ENCODE results near the gene ENOSF1.

ENOSF1 gene

DNA sequence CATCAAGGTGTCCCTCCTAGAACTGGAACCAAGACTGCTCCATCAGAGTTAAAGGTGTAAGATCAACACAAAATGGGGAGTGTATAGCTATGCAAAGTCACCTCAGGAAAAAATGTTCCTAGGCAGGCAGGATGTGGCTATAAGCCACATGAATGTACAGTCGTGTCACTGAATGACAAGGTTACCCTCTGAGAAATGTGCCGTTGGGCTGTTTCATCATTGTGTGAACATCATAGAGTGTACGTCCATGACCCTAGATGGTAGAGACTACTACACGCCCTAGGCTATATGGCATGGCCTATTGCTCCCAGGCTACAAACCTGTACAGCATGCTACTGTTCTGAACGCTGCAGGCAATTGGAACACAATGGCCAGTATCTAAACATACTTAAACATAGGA is 30.4 kb downstream of the ENOSF1 start:
- Histone ChIP-seq H3K36me3 (ENCODE audit: control insufficient read depth, insufficient read depth, low read length) (peaks cover 79% of the 10 kb centered on the region), H3K4me1 (ENCODE audit: control insufficient read depth, insufficient read depth, low read length) (peaks cover 6% of the 10 kb centered on the region; the same call in 1 of the 2 replicates), H3K27me3 (ENCODE audit: control insufficient read depth, insufficient read depth, low read length) (no peaks in the 10 kb centered on the region), H3K4me3 (ENCODE audit: low read depth, low read length) (no peak overlapping the region), H3K9me3 (ENCODE audit: control insufficient read depth, insufficient read depth, low read depth, low read length) (no peaks in the 10 kb centered on the region), H3K9ac (ENCODE audit: low read length) (no peak overlapping the region), H3K27ac (ENCODE audit: low read depth, low read length) (no peak overlapping the region)

- Histone ChIP-seq H3K9ac (ENCODE audit: low read length) (no peak overlapping the region), H3K27me3 (ENCODE audit: control insufficient read depth, insufficient read depth, low read length) (no peaks in the 10 kb centered on the region), H3K4me3 (ENCODE audit: low read depth, low read length) (no peak overlapping the region), H3K9me3 (ENCODE audit: control insufficient read depth, insufficient read depth, low read depth, low read length) (no peaks in the 10 kb centered on the region), H3K36me3 (ENCODE audit: control insufficient read depth, insufficient read depth, low read length) (peaks cover 81% of the 10 kb centered on the region), H3K4me1 (ENCODE audit: control insufficient read depth, insufficient read depth, low read length) (no peaks in the 10 kb centered on the region), H3K27ac (ENCODE audit: low read depth, low read length) (no peak overlapping the region)
These were observed 32.0 kb downstream of the ENOSF1 start for GRCh38 chr18:680392-680791.

GRCh38 chr18:679516-679915 is 32.9 kb downstream of the ENOSF1 start:
- Histone ChIP-seq H3K36me3 (ENCODE audit: control insufficient read depth, insufficient read depth, low read length) (peaks cover 80% of the 10 kb centered on the region), H3K4me1 (ENCODE audit: control insufficient read depth, insufficient read depth, low read length) (no peaks in the 10 kb centered on the region), H3K4me3 (ENCODE audit: low read depth, low read length) (no peak overlapping the region), H3K27me3 (ENCODE audit: control insufficient read depth, insufficient read depth, low read length) (no peaks in the 10 kb centered on the region), H3K9ac (ENCODE audit: low read length) (no peak overlapping the region), H3K9me3 (ENCODE audit: control insufficient read depth, insufficient read depth, low read depth, low read length) (no peaks in the 10 kb centered on the region), H3K27ac (ENCODE audit: low read depth, low read length) (no peak overlapping the region)

GRCh38 chr18:678482-679182 is 33.8 kb downstream of the ENOSF1 start:
- Histone ChIP-seq H3K36me3 (ENCODE audit: control insufficient read depth, insufficient read depth, low read length) (peaks cover 84% of the 10 kb centered on the region), H3K9me3 (ENCODE audit: control insufficient read depth, insufficient read depth, low read depth, low read length) (no peaks in the 10 kb centered on the region), H3K27ac (ENCODE audit: low read depth, low read length) (no peak overlapping the region)

GRCh38 chr18:677951-678381 is 34.5 kb downstream of the ENOSF1 start:
- Histone ChIP-seq H3K27me3 (ENCODE audit: control insufficient read depth, insufficient read depth, low read length) (no peaks in the 10 kb centered on the region), H3K4me3 (ENCODE audit: low read depth, low read length) (no peak overlapping the region), H3K36me3 (ENCODE audit: control insufficient read depth, insufficient read depth, low read length) (peaks cover 84% of the 10 kb centered on the region), H3K4me1 (ENCODE audit: control insufficient read depth, insufficient read depth, low read length) (no peaks in the 10 kb centered on the region), H3K27ac (ENCODE audit: low read depth, low read length) (no peak overlapping the region), H3K9ac (ENCODE audit: low read length) (no peak overlapping the region), H3K9me3 (ENCODE audit: control insufficient read depth, insufficient read depth, low read depth, low read length) (no peaks in the 10 kb centered on the region)

More at GRCh38 chr18:678482-679182, 33.8 kb downstream of the ENOSF1 start:
- no peaks in the 10 kb centered on the region for H3K27me3 ChIP-seq (ENCODE audit: control insufficient read depth, insufficient read depth, low read length)
- H3K9ac ChIP-seq (ENCODE audit: low read length), result no peak overlapping the region
- H3K4me1 ChIP-seq (ENCODE audit: control insufficient read depth, insufficient read depth, low read length), result no peaks in the 10 kb centered on the region
- H3K4me3 ChIP-seq (ENCODE audit: low read depth, low read length), result no peak overlapping the region

DNA sequence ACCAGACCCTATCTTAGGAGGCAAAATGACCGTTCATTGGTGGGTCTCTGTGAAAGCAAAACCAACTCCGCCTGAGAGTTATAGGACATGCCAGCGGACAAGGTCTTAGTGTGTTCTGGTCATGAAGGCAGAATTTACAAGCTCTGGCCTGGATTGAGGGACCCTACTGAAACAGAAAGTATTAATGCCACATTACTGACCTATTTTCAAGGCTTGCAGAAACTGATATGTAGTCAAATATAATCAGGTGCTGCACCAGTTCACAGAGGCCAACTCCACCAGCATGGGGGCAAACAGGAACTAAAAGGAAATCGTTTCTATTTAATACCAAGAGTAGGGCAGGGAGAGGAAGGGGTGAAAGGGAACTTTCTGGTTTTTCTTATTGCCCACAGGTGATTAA is 35.3 kb downstream of the ENOSF1 start:
- Histone ChIP-seq H3K9me3 (ENCODE audit: control insufficient read depth, insufficient read depth, low read depth, low read length) (no peaks in the 10 kb centered on the region), H3K9ac (ENCODE audit: low read length) (no peak overlapping the region), H3K4me3 (ENCODE audit: low read depth, low read length) (no peak overlapping the region), H3K27me3 (ENCODE audit: control insufficient read depth, insufficient read depth, low read length) (no peaks in the 10 kb centered on the region), H3K36me3 (ENCODE audit: control insufficient read depth, insufficient read depth, low read length) (peaks cover 88% of the 10 kb centered on the region), H3K4me1 (ENCODE audit: control insufficient read depth, insufficient read depth, low read length) (no peaks in the 10 kb centered on the region), H3K27ac (ENCODE audit: low read depth, low read length) (no peak overlapping the region)

- no peaks in the 10 kb centered on the region for H3K27me3 ChIP-seq (ENCODE audit: control insufficient read depth, insufficient read depth, low read length)
- no peaks in the 10 kb centered on the region for H3K4me1 ChIP-seq (ENCODE audit: control insufficient read depth, insufficient read depth, low read length)
- H3K4me3 ChIP-seq (ENCODE audit: low read depth, low read length), result no peak overlapping the region
- no peak overlapping the region for H3K9ac ChIP-seq (ENCODE audit: low read length)
- H3K9me3 ChIP-seq (ENCODE audit: control insufficient read depth, insufficient read depth, low read depth, low read length), result no peaks in the 10 kb centered on the region
- H3K27ac ChIP-seq (ENCODE audit: low read depth, low read length), result no peak overlapping the region
- H3K36me3 ChIP-seq (ENCODE audit: control insufficient read depth, insufficient read depth, low read length), result peaks cover 87% of the 10 kb centered on the region
These were observed 35.7 kb downstream of the ENOSF1 start for GRCh38 chr18:676736-677135.

DNA sequence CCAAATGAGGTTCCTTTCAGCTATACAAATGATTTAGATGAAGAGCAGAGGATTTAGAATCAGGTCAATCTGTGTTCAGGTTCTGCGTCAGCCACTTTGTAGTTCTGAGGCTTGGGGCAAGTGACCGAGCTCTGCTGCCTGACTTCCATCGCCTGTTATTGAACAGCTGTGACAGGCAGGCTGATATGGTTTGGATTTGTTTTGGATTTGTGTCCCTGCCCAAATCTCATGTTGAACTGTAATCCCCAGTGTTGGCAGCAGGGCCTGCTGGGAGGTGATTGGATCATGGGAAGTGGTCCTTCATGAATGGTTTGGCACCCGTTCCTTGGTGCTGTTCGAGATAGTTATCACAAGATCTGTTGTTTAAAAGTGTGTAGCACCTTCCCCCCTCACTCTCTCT is 36.4 kb downstream of the ENOSF1 start:
- H3K27ac ChIP-seq (ENCODE audit: low read depth, low read length), result no peak overlapping the region
- peaks cover 87% of the 10 kb centered on the region for H3K36me3 ChIP-seq (ENCODE audit: control insufficient read depth, insufficient read depth, low read length)
- H3K9ac ChIP-seq (ENCODE audit: low read length), result no peak overlapping the region
- no peaks in the 10 kb centered on the region for H3K4me1 ChIP-seq (ENCODE audit: control insufficient read depth, insufficient read depth, low read length)
- no peaks in the 10 kb centered on the region for H3K9me3 ChIP-seq (ENCODE audit: control insufficient read depth, insufficient read depth, low read depth, low read length)
- H3K27me3 ChIP-seq (ENCODE audit: control insufficient read depth, insufficient read depth, low read length), result no peaks in the 10 kb centered on the region
- H3K4me3 ChIP-seq (ENCODE audit: low read depth, low read length), result no peak overlapping the region

DNA sequence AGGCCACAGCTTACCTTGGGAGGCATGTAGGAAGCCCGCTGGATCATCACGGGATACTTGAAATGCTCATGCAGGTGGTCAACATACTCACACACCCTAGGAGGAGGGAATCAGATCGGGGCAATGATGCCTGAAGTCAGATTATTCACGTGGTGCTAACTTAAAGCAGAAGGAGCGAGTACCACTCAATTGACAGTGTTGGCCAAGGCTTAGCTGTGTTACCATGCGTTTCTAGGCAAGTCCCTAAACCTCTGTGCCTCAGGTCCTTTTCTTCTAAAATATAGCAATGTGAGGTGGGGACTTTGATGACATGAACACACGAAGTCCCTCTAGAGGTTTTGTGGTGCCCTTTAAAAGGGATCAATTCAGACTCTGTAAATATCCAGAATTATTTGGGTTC is 37.1 kb downstream of the ENOSF1 start:
- H3K4me3 ChIP-seq (ENCODE audit: low read depth, low read length), result no peak overlapping the region
- H3K27ac ChIP-seq (ENCODE audit: low read depth, low read length), result no peak overlapping the region
- H3K9ac ChIP-seq (ENCODE audit: low read length), result no peak overlapping the region
- H3K9me3 ChIP-seq (ENCODE audit: control insufficient read depth, insufficient read depth, low read depth, low read length), result no peaks in the 10 kb centered on the region
- no peaks in the 10 kb centered on the region for H3K4me1 ChIP-seq (ENCODE audit: control insufficient read depth, insufficient read depth, low read length)
- no peaks in the 10 kb centered on the region for H3K27me3 ChIP-seq (ENCODE audit: control insufficient read depth, insufficient read depth, low read length)
- H3K36me3 ChIP-seq (ENCODE audit: control insufficient read depth, insufficient read depth, low read length), result peaks cover 88% of the 10 kb centered on the region

DNA sequence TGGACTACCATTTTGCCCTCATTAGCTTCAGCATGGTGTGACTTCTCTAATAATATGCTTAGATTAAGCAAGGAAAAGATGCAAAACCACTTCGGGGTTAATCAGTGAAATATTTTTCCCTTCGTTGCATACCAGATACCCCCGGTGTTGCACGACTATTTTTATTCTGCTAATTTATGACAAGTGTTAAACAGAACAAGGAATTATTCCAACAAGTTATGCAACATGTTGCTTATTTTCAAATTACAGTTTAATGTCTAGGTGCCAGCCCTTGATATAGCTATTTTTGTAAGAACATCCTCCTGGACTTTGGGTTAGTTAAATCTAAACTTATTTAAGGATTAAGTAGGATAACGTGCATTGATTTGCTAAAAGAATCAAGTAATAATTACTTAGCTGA is 38.7 kb downstream of the ENOSF1 start:
- Histone ChIP-seq H3K9ac (ENCODE audit: low read length) (no peak overlapping the region), H3K27ac (ENCODE audit: low read depth, low read length) (no peak overlapping the region), H3K4me1 (ENCODE audit: control insufficient read depth, insufficient read depth, low read length) (no peaks in the 10 kb centered on the region), H3K36me3 (ENCODE audit: control insufficient read depth, insufficient read depth, low read length) (peaks cover 93% of the 10 kb centered on the region), H3K9me3 (ENCODE audit: control insufficient read depth, insufficient read depth, low read depth, low read length) (no peaks in the 10 kb centered on the region), H3K27me3 (ENCODE audit: control insufficient read depth, insufficient read depth, low read length) (no peaks in the 10 kb centered on the region), H3K4me3 (ENCODE audit: low read depth, low read length) (no peak overlapping the region)

- H3K36me3 ChIP-seq (ENCODE audit: control insufficient read depth, insufficient read depth, low read length), result peaks cover 93% of the 10 kb centered on the region
- no peak overlapping the region for H3K27ac ChIP-seq (ENCODE audit: low read depth, low read length)
- H3K27me3 ChIP-seq (ENCODE audit: control insufficient read depth, insufficient read depth, low read length), result no peaks in the 10 kb centered on the region
- no peak overlapping the region for H3K4me3 ChIP-seq (ENCODE audit: low read depth, low read length)
- H3K9me3 ChIP-seq (ENCODE audit: control insufficient read depth, insufficient read depth, low read depth, low read length), result no peaks in the 10 kb centered on the region
- H3K9ac ChIP-seq (ENCODE audit: low read length), result no peak overlapping the region
- no peaks in the 10 kb centered on the region for H3K4me1 ChIP-seq (ENCODE audit: control insufficient read depth, insufficient read depth, low read length)
These were observed 39.1 kb downstream of the ENOSF1 start for GRCh38 chr18:673317-673716.

Measured in HUES6 (cell line).